HK-2 (cell line): ENCODE measurements around the gene G3BP2.
A peak's percentile ranks its signal among the peaks of the same experiment; 100 is the strongest.

ENCODE experiments used
- DNase-seq: peaks from one replicate; pipeline ENCODE4 v3.0.0-alpha.2; 2018; ENCODE audit not compliant: unreplicated experiment

G3BP2 gene

GRCh38 chr4:75637827-75638226 is 35.4 kb downstream of the G3BP2 start:
- no peak for DNase-seq

GRCh38 chr4:75637176-75637575 is 36.0 kb downstream of the G3BP2 start:
- peak; percentile 44 for DNase-seq

GRCh38 chr4:75634951-75635350 is 38.3 kb downstream of the G3BP2 start:
- DNase-seq: no peak

GRCh38 chr4:75634281-75634680 is 38.9 kb downstream of the G3BP2 start:
- no peak for DNase-seq

- no peak for DNase-seq
These were observed 39.4 kb downstream of the G3BP2 start for GRCh38 chr4:75633846-75634245.

GRCh38 chr4:75630937-75631329 is 42.3 kb downstream of the G3BP2 start:
- DNase-seq: no peak

- DNase-seq: peak; percentile 95
These were observed 42.9 kb downstream of the G3BP2 start, which contains the start of gene CDKL2 for GRCh38 chr4:75630174-75630936. TSS of gene CDKL2 (minus strand) at chr4:75630528. CDS start at chr4:75625988, 4,540 bp downstream.

GRCh38 chr4:75629239-75629638 is 44.0 kb downstream of the G3BP2 start:
- no peak for DNase-seq

GRCh38 chr4:75623026-75623425 is 50.2 kb downstream of the G3BP2 start:
- no peak for DNase-seq

- no peak for DNase-seq
These were observed 51.5 kb downstream of the G3BP2 start for GRCh38 chr4:75621715-75622114.

- DNase-seq: no peak
These were observed 60.9 kb downstream of the G3BP2 start for GRCh38 chr4:75612306-75612705.

- no peak for DNase-seq
These were observed 67.3 kb downstream of the G3BP2 start for GRCh38 chr4:75605928-75606327.

GRCh38 chr4:75599647-75600046 is 73.6 kb downstream of the G3BP2 start:
- no peak for DNase-seq

GRCh38 chr4:75598390-75598789 is 74.8 kb downstream of the G3BP2 start:
- no peak for DNase-seq

GRCh38 chr4:75596061-75596460 is 77.2 kb downstream of the G3BP2 start:
- no peak for DNase-seq

- no peak for DNase-seq
These were observed 79.8 kb downstream of the G3BP2 start for GRCh38 chr4:75593393-75593792.
